Activated CD8-positive, alpha-beta memory T cell treated with anti-CD3 and anti-CD28 coated beads, Interleukin-2, amount 10 ng/mL, durations not matched to agents 7 days and 5 days (primary cell): ENCODE measurements around the gene SCGB2B2. TPM values are rescaled to one million over a fixed set of nuclear protein-coding genes. Genes with fewer than 3 reads are reported as not detected.

Source experiments
- ATAC-seq: fragments of 150-1000 bp; cut with Tn5 transposase; one replicate; pipeline ENCODE4 v1.10.0; 2021; ENCODE audit warnings: moderate library complexity
- CTCF ChIA-PET: fragments of 350-600 bp; sonication (Branson Sonifier 250); formaldehyde crosslinking; loops from one replicate; lab custom pipeline; 2021; ENCODE audit warnings: antibody characterized with exemption; lab: Charles Lee
- DNase-seq: peaks from one replicate; pipeline ENCODE4 v3.0.0-alpha.2; 2020
- H3K27ac Mint-ChIP-seq: one replicate; pipeline ENCODE4 v1.8.0; 2021; ENCODE audit warnings: mild to moderate bottlenecking, mixed read lengths
- H3K27me3 Mint-ChIP-seq: one replicate; pipeline ENCODE4 v1.8.0; 2021; ENCODE audit warnings: mixed read lengths
- H3K36me3 Mint-ChIP-seq: one replicate; pipeline ENCODE4 v1.8.0; 2021; ENCODE audit warnings: mild to moderate bottlenecking, mixed read lengths
- H3K4me1 Mint-ChIP-seq: one replicate; pipeline ENCODE4 v1.8.0; 2021; ENCODE audit warnings: mixed read lengths
- H3K4me3 Mint-ChIP-seq: one replicate; pipeline ENCODE4 v1.8.0; 2021; ENCODE audit warnings: mild to moderate bottlenecking, moderate library complexity, mixed read lengths
- H3K9me3 Mint-ChIP-seq: one replicate; pipeline ENCODE4 v1.8.0; 2022; ENCODE audit warnings: low read depth, mixed read lengths
- total RNA-seq, 2 experiments: library from RNA; stranded (reverse); gene quantifications; one replicate each; pipeline ENCODE4 v1.2.3, GENCODE V29; 2021

SCGB2B2 gene, protein sequence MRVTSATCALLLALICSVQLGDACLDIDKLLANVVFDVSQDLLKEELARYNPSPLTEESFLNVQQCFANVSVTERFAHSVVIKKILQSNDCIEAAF
- total RNA-seq, result under 1 TPM in 1 of 2 experiments, not detected in 1; 0.23 TPM

DNA sequence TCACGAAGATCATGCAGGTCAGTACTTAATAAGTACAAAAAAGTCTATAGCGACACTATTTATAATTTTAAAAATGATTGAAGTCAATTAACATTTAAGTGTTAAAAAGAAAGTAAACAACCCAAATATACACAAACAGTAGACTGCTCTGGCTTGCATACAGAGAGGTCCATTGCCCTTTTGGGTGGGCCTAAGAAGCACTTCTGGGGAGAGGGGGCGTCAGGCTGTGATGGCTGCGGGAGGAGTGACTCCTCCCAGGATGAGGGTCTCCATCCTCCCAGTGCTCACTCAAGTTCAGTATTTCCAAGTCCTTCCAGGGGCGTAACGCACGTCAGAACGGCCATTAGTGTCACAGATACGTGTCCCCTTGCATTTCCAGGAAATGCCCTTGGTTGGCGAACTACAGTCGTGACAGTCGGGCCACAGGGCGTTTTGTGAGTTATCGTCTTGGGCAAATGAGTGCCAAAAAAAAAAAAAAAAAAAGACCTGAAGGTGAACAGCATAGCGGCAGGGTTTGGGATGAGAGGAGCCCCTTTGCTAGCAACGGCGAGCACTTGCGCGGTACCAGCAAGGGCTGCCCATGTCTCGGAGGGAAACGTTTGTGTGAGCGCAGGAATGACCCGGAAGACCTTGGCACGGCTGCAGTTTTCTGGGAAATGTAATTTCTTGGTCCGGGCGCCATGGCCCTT is at the start of gene SCGB2B2:
Gene SCGB2B2, minus strand, starts transcription at position 463 of the 689 bp plus-strand sequence. CDS start 82,596 bp downstream, outside the sequence.
- Mint-ChIP-seq H3K27ac (peak within 1 kb of the TSS; percentile 97), H3K4me1 (peaks cover 34% of the 10 kb centered on the region), H3K4me3 (peak within 1 kb of the TSS; percentile 92), H3K9me3 (peaks cover 21% of the 10 kb centered on the region), H3K27me3 (no peaks in the 10 kb centered on the region), H3K36me3 (peaks cover 49% of the 10 kb centered on the region)
- CTCF ChIA-PET, result interaction anchor here (1.1 to 1.5 kb wide), 3 partner anchors 13 to 37 kb away, joined by 3 to 6 read pairs (median 5); no protein-coding TSS in a partner anchor
- ATAC-seq, result peak; percentile 62
- DNase-seq, result peak; percentile 79

DNA sequence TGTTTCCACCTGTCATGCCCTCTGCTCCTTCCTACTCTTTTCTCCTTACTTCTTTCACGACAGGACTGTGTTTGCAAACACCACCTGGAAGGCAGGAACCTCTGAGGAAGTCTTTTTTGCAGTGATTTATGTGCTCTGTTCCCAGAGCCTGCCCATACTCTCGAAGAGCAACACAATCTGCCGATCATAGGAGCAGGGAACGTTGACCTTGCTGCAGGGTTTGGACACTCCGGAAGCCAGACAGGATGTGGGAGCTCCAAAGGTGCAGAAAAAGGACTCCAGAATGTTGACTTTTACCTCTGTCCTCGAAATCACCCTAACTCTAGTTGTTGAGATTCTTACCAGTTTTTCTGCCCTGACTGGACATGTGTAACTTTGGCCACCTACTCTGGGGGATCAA is 48.4 kb upstream of the SCGB2B2 start:
- CTCF ChIA-PET, result no interaction called here
- no peaks in the 10 kb centered on the region for H3K4me1 Mint-ChIP-seq
- ATAC-seq (no peak), DNase-seq (no peak)
- H3K27ac Mint-ChIP-seq, result no peak overlapping the region
- peaks cover 13% of the 10 kb centered on the region for H3K27me3 Mint-ChIP-seq
- no peak overlapping the region for H3K4me3 Mint-ChIP-seq
- H3K36me3 Mint-ChIP-seq, result no peaks in the 10 kb centered on the region
- H3K9me3 Mint-ChIP-seq, result no peaks in the 10 kb centered on the region

DNA sequence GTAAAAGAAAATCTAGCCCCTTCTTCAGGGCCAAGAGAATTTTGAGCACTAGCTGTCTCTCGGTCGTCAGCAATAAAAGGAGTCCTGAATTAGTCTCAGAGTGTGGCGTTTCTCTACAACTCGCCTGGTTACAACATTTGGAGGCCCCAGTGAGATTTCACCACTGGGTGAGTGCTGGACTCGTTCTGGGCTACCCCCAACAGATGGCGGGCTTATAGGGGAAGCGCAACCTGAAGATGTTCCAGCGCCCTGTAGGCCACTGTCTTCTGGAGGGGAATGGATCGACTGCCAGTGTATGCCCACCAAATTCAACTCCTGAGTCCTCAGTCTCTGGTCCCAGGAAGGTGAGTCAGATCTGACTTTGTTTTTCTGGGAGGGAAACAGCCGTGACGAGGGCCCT is 45.4 kb upstream of the SCGB2B2 start:
- CTCF ChIA-PET, result interaction anchor here (0.6 kb wide), 1 partner anchor 220 kb away, joined by 5 read pairs; no protein-coding TSS in a partner anchor
- Mint-ChIP-seq H3K4me1 (no peaks in the 10 kb centered on the region), H3K36me3 (no peaks in the 10 kb centered on the region), H3K27me3 (peaks cover 13% of the 10 kb centered on the region), H3K4me3 (no peak overlapping the region), H3K27ac (no peak overlapping the region), H3K9me3 (no peaks in the 10 kb centered on the region)
- ATAC-seq (no peak), DNase-seq (no peak)

DNA sequence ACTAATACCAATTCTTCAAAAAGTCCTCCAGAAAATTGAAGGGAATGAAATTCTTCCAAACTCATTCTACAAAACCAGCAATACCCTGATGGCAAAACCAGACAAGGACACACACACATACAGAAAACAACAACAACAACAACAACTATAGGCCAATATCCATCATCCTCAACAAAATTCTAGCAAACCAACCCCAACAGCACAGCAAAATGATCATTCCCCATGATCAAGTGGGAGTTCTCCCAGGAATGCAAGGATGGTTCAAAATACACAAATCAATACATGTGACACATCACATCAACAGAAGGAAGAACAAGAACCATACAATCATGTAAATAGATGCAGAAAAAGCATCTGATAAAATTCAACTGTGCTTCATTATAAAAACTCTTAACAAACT is 38.4 kb upstream of the SCGB2B2 start:
- Mint-ChIP-seq H3K27ac (no peak overlapping the region), H3K4me3 (no peak overlapping the region), H3K36me3 (peaks cover 10% of the 10 kb centered on the region), H3K9me3 (peaks cover 17% of the 10 kb centered on the region), H3K4me1 (peaks cover 1% of the 10 kb centered on the region), H3K27me3 (peaks cover 9% of the 10 kb centered on the region)
- DNase-seq (no peak), ATAC-seq (no peak)
- CTCF ChIA-PET, result no interaction called here

DNA sequence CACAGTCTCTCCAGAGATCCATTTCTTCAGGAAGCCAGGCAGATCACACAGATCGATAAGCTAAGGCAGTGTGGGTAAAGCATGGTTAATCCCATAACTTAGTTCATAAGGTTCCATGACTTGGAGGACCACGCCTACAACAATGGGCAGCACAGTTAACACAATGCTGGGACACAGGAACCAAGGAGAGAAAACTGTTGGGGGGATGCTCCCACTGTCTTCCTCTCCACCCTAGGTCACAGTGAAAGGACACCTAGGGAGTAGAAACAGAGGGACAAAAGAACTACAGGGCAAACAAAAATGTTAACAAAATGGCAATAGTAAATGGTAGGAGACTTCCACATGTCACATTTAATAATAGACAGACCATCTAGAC is 36.3 kb upstream of the SCGB2B2 start:
- no peak for DNase-seq
- Mint-ChIP-seq H3K4me1 (peaks cover 1% of the 10 kb centered on the region), H3K36me3 (peaks cover 10% of the 10 kb centered on the region), H3K27me3 (peaks cover 9% of the 10 kb centered on the region), H3K27ac (no peak overlapping the region), H3K4me3 (no peak overlapping the region), H3K9me3 (peaks cover 17% of the 10 kb centered on the region)
- no peak for ATAC-seq
- CTCF ChIA-PET, result interaction anchor here (0.7 to 4.6 kb wide), 4 partner anchors 13 to 74 kb away, joined by 3 to 37 read pairs (median 4); partner anchors contain the start of genes SCGB2B2 and ZNF302

DNA sequence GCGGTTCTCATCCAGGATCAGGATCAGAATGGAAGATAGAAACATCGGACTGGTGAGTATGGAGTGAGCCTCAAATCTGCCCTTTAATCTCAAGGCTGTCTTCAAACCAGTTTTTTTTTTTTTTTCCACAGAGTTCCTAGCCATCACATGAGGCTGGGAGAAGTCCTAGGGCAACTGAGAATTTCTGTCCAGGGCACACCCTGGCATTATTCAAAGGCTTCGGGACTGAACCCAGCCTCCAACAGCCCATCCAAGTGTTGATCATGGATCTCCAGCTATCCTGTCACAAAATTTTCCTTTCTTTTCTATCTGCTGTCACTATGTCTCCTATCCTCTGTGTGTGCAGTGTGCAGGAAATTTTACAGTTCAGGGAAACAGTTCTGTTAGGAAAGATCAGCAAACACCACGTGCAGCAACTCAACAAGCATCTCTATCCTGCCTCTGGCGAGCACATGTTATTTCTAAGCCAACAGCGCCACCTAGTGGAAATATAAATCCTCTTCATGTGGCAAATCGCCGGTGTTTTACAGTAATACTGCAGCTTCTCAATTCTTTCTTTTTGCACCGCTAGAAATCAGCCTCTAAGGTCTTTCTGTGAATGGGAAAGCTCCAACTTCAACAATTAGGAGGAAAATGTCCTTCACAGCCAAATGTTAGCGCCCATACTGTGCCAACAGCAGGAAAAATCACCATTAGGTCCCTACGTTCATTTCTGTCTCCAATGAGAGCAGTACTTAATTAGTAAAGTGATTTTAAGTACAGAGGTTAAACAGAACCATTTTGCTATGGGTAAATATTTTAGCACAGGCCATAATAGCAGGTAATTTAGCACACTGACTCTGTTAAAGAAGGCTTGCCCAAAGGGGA is 35.7 kb upstream of the SCGB2B2 start:
- peaks cover 9% of the 10 kb centered on the region for H3K27me3 Mint-ChIP-seq
- ATAC-seq (peak; percentile 53), DNase-seq (peak; percentile 66)
- peaks cover 1% of the 10 kb centered on the region for H3K4me1 Mint-ChIP-seq
- no peak overlapping the region for H3K27ac Mint-ChIP-seq
- CTCF ChIA-PET, result interaction anchor here (0.7 to 4.6 kb wide), 5 partner anchors 14 to 73 kb away, joined by 3 to 37 read pairs (median 4); partner anchors contain the start of genes SCGB2B2 and ZNF302
- H3K4me3 Mint-ChIP-seq, result no peak overlapping the region
- peaks cover 10% of the 10 kb centered on the region for H3K36me3 Mint-ChIP-seq
- peaks cover 17% of the 10 kb centered on the region for H3K9me3 Mint-ChIP-seq

DNA sequence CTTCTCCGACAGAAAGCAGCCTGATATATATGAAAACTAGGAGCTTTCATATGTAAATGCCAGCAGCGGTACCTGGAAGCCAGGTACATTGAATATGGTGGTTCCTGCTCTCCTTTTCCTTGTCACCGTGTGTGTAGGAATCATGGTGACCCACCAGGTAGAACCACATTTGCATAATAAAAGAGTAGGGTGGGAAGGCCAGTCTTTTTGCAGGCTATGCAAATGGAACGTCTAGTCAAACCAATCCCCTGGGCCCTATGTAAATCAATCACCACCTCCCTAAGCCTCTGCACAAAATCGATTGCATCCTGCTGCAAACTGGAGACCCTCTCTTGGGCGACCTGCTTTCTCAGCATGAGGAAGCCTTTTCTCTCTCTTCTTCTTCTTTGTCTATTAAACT is 34.9 kb upstream of the SCGB2B2 start:
- H3K9me3 Mint-ChIP-seq, result peaks cover 20% of the 10 kb centered on the region
- no peak overlapping the region for H3K27ac Mint-ChIP-seq
- CTCF ChIA-PET, result interaction anchor here (1.0 to 4.6 kb wide), 3 partner anchors 33 to 72 kb away, joined by 4 to 37 read pairs (median 6); partner anchors contain the start of genes SCGB2B2 and ZNF302
- no peak for DNase-seq
- H3K36me3 Mint-ChIP-seq, result peaks cover 10% of the 10 kb centered on the region
- peaks cover 3% of the 10 kb centered on the region for H3K27me3 Mint-ChIP-seq
- peaks cover 1% of the 10 kb centered on the region for H3K4me1 Mint-ChIP-seq
- H3K4me3 Mint-ChIP-seq, result no peak overlapping the region
- no peak for ATAC-seq

DNA sequence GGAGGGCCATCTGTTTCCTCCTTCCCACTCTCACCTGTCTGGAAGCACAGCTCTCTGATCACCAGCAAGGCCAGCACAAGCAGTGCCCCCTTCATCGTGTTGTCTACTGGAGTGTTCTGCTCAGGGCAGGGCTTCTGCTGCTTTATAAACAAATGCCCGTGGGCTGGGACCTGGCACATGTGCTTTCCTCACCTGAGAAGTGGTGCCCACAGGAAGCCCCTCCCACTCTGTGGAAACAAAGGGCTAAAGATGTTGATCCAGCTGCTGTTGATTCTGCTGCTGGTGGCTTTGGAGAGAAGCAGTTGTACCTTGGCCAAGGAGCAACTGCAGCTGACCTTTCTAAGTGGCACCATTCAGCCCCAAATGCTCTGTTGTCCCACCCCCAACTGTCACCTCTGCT is 30.7 kb upstream of the SCGB2B2 start:
- Mint-ChIP-seq H3K4me1 (peaks cover 1% of the 10 kb centered on the region), H3K4me3 (no peak overlapping the region), H3K9me3 (peaks cover 5% of the 10 kb centered on the region), H3K27me3 (peaks cover 10% of the 10 kb centered on the region), H3K27ac (no peak overlapping the region), H3K36me3 (no peaks in the 10 kb centered on the region)
- DNase-seq (no peak), ATAC-seq (no peak)
- CTCF ChIA-PET, result no interaction called here

DNA sequence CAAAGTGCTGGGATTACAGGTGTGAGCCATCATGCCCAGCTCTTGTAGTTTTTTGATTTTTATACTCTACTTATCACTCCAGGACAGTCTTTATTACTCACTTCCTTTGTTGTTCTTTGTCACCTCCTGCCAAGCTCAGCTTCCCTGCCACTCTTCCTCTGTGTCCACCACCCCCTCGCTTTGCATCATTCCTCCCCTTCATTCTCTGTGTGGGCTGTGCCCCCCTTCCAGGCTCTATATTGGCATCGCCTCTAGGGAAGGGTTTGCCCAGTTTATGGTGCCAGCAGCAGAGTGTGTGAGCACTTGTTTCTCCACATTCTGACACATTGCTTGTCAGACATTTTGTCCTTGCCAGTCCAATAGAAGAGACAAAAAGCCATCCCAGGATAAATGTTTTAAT is 15.6 kb upstream of the SCGB2B2 start:
- no peak overlapping the region for H3K27ac Mint-ChIP-seq
- no peak overlapping the region for H3K4me3 Mint-ChIP-seq
- H3K27me3 Mint-ChIP-seq, result peaks cover 9% of the 10 kb centered on the region
- DNase-seq (no peak), ATAC-seq (no peak)
- CTCF ChIA-PET, result no interaction called here
- H3K4me1 Mint-ChIP-seq, result no peaks in the 10 kb centered on the region
- no peaks in the 10 kb centered on the region for H3K36me3 Mint-ChIP-seq
- peaks cover 7% of the 10 kb centered on the region for H3K9me3 Mint-ChIP-seq

DNA sequence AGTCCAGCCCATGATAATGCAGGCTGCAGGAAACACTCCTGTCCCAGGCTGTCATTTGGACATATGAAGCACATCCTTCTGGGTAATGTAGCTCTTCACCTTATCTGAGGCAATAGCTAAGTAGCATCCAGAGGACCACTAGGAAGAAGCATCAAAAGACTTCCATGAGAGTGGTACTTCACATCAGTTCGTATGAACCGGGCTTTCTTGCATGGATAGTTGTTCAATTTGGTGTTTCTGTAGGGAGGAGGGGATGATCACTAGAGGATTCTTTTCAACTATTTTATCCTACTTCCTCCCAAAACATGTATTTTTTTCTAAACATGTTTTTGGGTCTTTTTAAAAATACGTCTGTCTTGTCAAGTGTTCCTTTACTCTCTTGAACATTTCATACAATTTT is 13.4 kb upstream of the SCGB2B2 start:
- peaks cover 10% of the 10 kb centered on the region for H3K36me3 Mint-ChIP-seq

DNA sequence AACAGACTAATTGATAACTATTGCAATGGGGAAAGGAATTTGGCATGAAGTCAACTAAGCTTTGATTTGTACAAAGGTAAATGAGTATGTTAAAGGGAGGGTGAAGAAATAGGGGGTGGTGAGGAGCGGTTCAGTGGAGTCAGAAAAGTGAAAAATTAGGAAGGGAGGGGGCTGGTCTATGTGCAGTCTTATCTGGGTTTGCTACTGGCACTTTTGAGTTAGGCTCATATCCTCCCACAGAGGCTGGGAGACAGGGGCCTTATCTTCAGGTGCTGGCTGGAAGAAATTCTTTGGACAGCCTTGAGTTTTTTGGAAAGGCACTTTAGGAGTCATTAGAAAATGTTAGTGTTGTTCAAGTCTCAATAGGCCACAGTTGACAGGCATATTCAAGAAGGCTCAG is 11.6 kb upstream of the SCGB2B2 start:
- CTCF ChIA-PET, result no interaction called here
- H3K27me3 Mint-ChIP-seq, result peaks cover 6% of the 10 kb centered on the region
- no peaks in the 10 kb centered on the region for H3K4me1 Mint-ChIP-seq
- no peak overlapping the region for H3K4me3 Mint-ChIP-seq
- DNase-seq (no peak), ATAC-seq (no peak)
- H3K27ac Mint-ChIP-seq, result no peak overlapping the region
- H3K9me3 Mint-ChIP-seq, result peaks cover 33% of the 10 kb centered on the region
- H3K36me3 Mint-ChIP-seq, result peaks cover 23% of the 10 kb centered on the region

More for the DNA sequence above, 13.4 kb upstream of the SCGB2B2 start:
- Mint-ChIP-seq H3K9me3 (peaks cover 22% of the 10 kb centered on the region), H3K27me3 (peaks cover 9% of the 10 kb centered on the region), H3K4me1 (no peaks in the 10 kb centered on the region), H3K27ac (no peak overlapping the region), H3K4me3 (no peak overlapping the region)
- ATAC-seq (no peak), DNase-seq (no peak)
- CTCF ChIA-PET, result interaction anchor here (1.0 kb wide), 1 partner anchor 13 kb away, joined by 3 read pairs; the partner anchor contains the start of genes SCGB2B2 and ZNF302

DNA sequence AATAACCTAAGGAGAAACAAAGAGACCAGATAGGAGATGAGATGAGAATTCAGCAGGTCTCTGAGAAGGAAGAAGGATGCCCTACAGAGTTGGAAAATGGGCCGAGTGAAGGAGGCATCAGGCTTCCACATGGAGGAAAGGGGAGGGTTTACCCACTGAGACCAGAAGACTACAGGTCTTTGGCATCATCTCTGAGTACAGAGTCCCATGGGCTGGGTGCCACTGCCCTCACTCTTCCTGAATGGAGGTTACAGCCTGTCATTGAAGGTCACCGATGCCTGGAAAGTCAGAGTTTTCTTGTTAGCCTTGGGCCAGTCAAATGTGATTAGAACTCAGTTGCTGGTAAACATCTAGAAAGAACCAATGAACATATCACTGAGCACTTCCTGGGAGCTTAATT is 10.4 kb upstream of the SCGB2B2 start:
- H3K27me3 Mint-ChIP-seq, result peaks cover 2% of the 10 kb centered on the region
- DNase-seq, result no peak
- H3K36me3 Mint-ChIP-seq, result peaks cover 35% of the 10 kb centered on the region
- no peak for ATAC-seq
- CTCF ChIA-PET, result interaction anchor here (1.3 kb wide), 1 partner anchor 48 kb away, joined by 5 read pairs; no protein-coding TSS in a partner anchor
- no peak overlapping the region for H3K27ac Mint-ChIP-seq
- H3K4me1 Mint-ChIP-seq, result no peaks in the 10 kb centered on the region
- H3K4me3 Mint-ChIP-seq, result no peak overlapping the region
- H3K9me3 Mint-ChIP-seq, result peaks cover 38% of the 10 kb centered on the region

DNA sequence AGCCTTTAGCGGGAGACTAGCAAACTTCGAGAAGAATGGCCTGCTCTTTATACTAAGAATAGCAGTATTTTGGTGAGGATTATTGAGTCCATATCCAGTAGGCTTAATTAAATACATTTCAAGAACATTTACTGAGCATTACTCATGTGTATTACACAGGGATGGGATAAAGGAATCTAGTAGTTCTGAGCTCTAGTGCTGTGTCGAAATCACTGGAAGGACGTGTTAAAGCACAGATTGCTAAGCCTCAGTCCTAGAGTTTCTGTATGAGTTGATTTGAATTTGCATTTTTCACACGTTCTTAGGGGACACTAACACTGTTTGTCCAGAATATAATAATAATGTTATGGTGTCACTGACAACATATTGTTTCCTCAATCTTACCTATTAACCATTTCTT is 9.5 kb upstream of the SCGB2B2 start:
- CTCF ChIA-PET, result interaction anchor here (1.3 kb wide), 1 partner anchor 47 kb away, joined by 5 read pairs; no protein-coding TSS in a partner anchor
- H3K27ac Mint-ChIP-seq, result no peak overlapping the region
- ATAC-seq (no peak), DNase-seq (no peak)
- no peak overlapping the region for H3K4me3 Mint-ChIP-seq
- H3K36me3 Mint-ChIP-seq, result peaks cover 43% of the 10 kb centered on the region
- no peaks in the 10 kb centered on the region for H3K4me1 Mint-ChIP-seq
- no peaks in the 10 kb centered on the region for H3K27me3 Mint-ChIP-seq
- H3K9me3 Mint-ChIP-seq, result peaks cover 39% of the 10 kb centered on the region
